GM19023 (cell line): ENCODE measurements around the gene NFE2.

Source experiments
- ATAC-seq: cut with Tn5 transposase; IDR thresholded peaks from one replicate; pipeline ENCODE4 v1.9.1; 2021; ENCODE audit warnings: mild to moderate bottlenecking, moderate library complexity; ENCODE audit not compliant: unreplicated experiment

NFE2 gene

DNA sequence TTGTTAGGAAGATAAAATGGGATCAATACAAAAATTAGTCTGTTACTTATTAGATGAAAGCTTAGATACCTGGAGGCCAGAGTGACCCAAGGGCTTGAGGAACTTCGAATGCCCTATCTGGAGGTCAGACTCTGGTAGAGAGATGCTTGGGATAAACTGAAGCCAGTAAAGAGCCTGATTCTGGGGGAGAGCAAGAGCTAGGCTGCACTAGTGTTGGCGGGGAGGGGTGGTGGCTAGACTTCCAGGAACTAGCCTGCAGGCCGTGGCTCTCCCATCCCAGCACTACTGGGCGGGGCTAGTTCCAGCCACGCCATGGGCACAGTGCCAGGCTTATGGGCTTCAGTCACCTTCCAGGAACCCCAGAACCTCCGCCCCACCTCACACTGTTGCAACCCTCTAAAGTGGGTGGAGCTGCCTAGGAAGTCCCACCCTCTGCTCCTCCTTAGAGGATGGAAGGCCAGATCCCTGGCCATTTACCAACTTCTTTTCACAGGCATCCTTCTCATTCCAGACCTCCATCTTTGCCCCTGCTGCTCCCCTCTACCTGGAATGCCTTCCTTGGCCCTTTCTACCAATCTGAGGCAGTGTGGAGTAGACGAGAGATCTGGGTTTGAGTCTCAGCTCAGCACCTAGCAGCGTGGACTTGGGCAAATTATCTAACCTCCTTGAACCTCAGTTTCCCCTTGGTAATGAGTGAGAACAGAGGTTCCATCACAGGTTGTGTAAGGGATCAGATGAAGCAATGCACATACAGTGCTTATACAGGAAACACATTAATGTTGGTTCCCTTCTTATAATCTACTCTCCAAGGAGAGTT, 6.3 kb upstream of the NFE2 start:
- ATAC-seq = no peak

DNA sequence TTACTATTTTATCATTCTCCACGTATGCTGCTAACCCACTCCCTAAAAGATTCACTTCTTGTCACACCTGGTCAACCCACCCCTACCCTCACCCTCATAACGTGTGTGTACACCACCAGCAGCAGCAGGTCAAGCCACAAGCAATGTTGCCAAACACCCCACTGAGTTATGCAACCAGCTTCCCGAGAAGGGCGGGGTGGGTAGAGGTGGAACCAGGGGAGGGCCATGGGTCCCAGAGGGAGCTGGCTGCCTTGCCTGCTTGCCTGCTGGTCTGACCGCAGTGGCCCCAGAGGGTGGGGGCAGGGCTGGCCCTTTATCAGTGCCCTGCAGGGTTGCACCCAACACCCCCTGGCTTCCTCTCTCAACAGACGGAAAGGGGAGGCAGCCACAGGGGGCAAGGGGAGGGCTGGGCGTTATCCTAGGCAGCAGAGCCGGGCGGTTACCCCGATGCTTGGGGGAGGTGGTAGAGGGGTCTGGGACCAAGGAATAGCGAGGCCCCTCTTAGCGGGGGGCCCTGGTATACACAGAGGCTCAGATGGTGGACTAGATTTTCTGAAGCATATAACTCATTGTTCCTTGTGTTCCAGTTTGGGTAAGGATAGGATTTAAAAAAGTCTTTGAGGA, 3.5 kb upstream of the NFE2 start:
- no peak for ATAC-seq

DNA sequence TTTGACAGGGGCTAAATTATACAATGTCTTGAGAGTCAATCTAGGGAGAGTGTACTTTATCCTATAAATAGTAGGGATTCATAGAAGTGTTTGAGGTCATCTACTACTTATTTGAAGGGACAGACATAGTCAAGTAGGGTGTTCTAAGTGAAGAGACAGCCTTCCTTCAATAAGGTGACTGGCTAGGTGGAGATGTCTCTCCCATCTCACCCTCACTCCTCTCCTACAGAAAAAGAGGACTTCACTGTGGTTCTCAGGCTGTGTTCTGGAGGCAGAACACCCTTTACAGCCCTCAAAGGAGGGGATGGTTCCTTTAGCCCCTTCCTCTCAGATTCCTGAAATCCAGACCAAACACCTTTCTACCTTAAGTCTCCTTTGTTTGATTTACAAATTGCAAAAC, 2.8 kb upstream of the NFE2 start:
- no peak for ATAC-seq

DNA sequence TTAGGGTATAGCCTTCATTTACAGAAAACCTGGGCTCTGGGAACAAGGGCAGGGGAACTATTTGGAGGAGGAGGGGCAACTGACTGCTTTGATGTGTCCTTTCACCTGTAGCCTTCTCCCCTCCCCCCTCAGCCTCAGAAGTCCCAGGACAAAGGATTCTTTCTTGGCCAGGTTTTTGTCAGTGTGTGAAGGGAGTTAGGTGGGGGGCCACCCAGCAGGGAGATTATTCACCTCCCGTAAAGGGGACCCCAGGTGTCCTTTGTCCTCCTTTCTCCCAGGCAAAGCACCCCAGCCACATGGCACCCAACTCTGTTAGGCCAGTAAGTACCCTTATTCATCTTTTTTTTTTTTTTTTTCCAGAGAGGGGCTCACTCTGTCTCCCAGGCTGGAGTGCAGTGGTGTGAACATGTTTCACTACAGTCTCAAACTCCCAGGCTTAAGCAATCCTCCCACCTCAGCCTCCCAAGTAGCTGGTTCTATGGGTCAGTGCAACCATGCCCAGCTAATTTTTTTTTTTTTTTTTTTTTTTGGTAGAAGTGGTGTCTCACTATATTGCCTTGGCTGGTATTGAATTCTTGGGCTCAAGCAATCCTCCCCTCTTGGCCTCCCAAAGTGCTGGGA, 723 bp upstream of the NFE2 start:
- ATAC-seq = no peak

DNA sequence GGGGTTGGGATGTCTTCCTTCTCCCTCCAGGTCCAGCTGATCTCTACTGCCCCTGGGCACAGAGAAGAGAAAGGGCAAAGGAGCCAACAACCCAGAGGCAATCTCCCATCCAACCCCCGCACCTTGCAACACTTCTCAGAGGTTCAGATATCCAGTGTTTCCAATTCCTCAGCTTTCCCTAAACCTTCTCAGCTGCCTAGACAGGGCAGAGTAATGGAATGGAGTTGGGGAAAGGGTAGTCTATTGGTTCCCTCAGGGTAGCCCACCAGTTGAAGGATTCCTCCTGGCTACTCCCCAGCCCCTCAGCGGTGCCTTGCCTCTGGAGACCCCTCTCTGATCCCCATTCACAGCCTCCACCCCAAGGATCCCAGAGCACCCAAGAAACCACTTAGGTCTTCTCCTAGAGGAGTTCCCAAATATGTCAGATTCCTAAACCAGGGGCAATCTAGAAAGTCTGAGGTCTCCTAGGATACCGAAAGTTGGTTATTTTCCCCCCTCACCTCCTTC, 537 bp downstream of the NFE2 start:
- no peak for ATAC-seq

DNA sequence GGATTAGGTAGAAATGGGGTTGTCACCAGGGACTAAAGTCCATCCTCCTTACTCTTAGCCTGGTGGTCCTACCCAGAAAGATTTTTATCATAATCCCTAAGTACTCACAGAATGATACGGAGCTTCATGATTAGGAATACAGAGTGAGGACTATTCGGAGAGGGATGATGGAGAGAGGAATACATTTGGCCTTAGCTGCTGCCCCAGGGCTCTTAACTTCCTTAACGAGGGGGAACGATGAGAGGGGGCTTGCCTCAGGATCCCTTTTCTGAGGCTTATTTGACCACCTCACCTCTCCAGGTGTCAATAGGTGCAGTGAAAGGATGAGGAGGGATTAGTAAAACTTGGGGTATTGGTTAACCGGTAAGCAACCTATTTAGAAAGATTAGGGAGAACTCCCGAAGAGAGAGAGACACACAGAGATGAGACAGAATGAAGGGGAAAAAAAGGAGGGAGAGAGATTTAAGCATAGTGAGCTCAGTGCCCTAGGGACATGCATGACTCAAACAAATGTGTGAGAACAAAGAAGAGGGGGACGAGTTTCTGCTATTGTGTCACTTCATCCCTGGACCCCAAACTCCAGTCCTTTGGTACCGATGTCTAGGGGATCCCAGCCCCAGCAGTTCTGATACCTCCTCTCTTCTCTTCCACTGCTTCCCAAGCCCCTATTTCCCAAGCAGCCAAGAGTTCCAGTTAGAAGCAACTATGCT, 1.1 kb downstream of the NFE2 start:
- no peak for ATAC-seq

DNA sequence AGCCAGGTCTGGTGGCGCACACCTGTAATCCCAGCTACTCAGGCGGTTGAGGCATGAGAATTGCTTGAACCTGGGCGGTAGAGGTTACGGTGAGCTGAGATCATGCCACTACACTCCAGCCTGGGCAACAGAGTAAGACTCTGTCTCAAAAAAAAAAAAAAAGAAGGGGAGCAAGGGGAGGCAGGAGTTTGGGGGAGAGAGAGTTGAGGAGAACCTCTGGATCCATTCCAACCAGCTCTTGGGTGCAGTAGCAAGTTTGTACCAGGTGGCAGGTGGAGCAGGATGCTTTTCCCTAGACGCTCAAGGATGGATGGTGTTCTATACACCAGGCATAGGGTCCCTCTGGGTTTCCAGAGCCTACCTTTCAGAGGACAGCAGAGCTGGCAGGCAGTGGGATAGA, 1.9 kb downstream of the NFE2 start:
- no peak for ATAC-seq

DNA sequence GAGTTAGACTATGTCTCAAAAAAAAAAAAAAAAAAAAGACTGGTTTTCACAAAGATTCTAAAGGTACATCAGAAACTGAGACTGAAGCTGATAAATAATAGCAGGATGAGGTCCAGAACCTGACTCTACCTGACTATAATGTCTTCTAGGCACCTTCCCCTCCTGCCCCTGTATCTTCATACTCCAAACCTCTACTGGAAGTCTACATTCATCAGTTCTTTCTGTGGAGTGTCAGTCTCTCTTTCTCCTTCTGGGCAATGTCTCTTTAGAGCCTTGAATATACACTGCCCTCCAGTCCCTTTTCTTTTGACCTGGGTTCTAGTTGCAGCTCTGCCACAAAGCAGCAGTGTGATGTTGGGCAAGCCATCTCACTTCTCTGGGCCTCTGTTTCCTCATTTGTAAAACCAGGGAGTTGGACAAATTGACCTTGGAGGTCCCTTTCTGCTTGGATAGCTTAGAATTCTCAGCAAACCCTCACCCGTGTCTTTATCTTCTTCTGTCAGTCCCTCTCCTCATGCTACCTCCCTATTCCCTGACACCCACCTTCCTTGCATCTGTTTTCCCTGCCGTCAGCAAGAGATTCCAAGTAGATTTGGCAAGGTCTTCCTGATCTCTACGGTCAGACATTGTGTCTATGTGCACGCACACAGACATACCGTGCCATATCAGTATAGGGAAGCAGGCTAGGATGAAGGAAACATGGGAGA, 4.3 kb downstream of the NFE2 start:
- no peak for ATAC-seq

DNA sequence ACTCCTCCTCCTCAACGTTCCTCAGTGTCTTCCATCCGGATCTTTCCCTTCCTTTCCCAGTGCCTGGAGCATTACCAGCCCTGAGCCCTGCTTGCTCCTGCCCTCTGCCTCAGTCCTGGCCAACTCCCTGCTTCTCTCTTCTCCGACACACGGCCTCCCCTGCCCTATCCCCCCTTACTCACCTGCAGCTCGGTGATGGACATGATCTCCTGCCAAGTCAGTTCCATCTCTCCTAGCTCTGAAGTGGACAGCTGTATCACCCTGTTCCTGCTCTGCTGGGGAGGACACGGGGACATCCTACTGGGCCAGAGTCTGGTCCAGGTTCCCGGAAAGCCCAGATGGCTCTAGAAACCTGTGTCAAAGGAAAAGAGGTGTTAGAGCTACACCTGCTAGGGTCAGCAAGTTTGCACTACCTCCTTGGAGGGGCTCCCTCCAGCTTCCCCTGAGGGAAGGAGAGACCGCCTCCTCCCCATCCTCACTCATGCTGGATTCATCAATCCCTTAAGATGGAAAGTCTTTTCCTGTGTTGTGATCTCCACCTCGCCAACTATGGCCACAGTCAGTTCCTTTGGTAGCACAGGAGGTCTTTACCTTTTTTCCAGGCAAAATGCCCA, 5.8 kb downstream of the NFE2 start:
- ATAC-seq = no peak

DNA sequence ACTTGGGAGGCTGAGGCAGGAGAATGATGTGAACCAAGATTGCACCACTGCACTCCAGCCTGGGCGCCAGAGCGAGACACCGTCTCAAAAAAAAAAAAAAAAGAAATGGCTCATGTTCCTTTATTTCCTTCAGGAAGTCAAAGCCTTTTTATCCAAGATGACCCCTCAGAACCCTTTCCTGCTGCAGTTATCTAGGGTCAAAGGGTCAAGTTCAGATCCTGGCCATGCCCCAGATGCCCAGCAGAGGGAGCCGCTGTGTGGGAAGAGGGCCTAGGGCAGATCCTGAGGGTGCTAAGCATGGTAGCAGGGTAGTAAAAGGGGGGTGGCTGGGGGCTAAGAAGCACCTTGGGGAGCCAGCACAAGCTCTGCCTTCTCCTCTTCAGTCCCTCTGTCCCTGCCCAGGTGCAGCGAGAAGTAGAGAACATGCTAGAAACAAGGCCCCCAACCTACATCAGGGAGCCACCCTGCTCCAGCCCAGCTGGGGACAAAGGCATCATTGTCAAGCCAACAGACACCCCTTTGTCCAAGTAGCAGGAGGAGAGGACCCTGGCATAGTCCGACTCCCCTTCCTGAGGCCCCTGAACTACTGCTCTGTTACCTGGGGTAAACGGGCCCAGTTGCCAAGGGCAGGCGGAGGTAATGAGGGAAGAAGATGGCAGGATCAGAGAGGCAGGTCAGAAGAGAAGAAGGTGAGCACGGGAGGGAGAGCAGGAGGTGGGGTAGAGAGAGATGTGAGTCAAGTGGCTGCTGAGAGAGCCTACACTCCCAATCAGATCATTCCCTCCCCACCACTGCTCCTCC, 6.5 kb downstream of the NFE2 start:
- ATAC-seq = peak; percentile 72

DNA sequence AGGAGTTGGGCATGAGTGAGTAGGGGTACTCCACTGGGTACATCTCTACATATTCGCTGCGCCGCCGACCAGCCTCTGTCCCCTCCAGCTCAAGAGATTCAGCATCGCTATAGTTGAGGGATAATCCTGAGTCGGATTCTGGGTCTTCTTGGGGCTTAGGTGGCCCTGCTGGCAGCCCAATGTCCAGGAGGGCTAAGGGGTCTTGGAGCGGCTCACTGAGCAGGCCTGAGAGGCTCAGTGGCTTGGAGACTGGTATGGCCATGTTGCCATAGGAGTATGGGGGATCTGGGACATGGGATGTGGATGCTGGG, 7.9 kb downstream of the NFE2 start:
- ATAC-seq = no peak

DNA sequence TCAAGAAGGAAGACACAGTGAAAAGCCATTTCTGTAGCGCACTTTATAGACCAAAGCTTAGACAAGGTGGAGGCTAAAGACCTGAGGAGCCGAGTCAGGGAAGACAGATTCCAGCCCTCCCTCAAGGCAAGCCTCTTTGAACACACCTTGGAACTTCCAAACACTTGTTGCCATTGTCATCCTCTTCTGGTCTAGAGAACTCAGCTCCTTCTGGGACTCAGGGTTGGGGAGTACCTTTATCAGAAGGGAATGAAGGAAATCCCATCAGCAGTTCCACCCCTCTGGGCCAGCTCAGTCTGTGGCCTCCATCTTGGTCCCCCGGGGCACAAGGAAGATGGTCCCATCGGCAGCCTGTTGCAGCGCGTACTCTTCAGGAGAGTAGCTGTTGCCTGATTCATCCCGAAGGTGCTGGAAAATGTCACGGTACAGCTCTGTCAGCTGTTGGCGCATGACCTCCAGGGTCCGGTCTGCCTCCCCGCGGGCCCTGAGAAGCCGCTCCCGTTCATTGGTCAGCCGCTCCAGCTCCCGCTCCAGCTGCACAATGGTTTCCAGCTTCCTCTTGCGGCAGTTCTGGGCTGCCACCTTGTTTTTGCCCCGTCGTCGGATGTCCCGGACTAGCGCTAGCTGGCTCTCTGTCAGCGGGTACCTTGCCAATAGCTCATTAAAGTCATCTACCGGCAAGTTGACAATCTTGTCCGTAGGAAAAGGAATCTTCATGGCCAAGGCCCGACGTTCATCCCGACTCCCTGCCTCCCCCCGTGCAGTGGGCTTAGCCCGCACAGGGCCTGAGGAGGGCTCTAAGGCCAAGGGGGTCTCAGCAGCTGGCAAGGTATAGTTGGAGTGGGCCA, 8.5 kb downstream of the NFE2 start:
- no peak for ATAC-seq

DNA sequence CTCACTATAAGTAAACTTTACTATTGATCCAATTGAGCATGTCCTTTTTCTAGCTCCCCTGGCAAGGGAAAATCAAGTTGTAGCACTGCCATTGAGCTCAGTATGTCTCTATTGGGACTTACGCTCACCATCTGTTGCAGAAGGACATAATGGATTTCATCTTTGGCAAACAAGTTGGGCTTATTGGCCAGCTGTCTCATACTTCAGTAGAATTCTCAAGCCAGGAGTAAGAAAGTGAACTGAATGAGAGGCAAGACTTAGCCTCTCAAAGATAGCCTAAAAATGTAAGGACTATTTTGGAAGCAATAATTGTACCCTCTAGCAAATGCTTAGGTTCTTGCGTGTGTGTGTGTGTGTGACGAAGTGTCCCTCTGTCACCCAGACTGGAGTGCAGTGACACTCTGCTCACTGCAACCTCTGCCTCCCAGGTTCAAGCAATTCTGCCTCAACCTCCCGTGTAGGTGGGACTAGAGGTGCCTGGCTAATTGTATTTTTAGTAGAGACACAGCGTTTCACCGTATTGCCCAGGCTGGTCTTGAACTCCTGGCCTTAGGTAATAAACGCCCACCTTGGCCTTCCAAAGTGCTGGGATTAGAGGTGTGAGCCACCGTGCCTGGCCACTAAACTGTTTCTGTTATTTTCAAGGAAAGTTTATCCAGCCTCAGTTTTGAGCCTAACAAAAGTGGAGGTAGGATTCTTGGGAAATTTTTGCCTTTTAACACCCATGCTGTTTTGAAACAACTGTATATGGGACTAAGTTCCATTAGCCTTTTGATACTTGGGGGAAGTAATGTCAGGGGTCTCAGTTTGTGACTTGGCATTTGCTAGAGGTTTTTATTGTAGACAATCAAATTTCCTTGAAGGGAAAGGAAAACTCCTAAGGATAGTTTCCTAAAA, 13.3 kb downstream of the NFE2 start:
- no peak for ATAC-seq

DNA sequence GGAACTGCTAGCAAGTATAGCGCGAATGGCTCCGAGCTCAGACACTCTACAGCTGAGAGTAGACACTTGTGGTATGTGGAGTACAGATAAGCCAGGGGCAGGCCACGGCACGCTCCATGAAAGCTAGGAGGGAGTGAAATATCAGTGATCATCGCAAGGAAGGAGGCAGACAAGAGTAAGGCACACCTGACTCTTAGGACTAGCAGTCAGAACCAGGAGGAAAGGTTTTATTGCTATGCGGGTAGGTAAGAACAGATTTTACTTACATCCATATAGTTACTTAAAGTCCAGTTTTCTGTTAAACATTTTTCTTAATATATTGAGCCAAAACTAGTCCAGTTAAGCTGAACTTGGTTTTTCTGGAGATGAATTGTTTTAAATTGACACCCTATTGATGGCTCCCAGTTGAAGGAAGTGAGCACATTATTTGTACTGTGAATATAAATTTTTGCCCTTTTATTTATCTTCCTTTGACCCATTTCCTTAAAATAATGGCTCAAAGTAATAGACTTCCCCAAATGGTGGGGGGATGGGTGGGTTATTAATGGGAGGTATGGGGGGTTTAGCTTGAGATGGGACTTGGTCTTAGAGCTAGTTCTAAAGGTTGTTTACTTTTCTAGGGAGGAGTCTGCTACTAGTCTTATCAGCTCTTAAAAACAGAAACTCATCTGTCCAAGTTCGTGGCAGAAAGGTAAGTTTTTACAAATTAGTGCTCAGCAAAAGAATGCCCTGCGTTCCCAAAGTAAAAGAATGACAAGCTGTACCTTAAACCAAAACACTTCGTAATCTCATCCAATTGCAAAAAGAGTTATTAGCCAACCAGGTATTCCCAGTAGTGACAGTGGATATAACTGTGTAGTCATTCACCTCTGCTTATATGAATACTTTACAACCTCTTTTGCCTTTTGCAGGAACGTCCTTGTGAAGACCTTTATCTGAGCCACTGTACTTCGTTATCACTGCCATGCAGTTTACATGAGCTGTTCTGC, 14.5 kb downstream of the NFE2 start:
- ATAC-seq = no peak

DNA sequence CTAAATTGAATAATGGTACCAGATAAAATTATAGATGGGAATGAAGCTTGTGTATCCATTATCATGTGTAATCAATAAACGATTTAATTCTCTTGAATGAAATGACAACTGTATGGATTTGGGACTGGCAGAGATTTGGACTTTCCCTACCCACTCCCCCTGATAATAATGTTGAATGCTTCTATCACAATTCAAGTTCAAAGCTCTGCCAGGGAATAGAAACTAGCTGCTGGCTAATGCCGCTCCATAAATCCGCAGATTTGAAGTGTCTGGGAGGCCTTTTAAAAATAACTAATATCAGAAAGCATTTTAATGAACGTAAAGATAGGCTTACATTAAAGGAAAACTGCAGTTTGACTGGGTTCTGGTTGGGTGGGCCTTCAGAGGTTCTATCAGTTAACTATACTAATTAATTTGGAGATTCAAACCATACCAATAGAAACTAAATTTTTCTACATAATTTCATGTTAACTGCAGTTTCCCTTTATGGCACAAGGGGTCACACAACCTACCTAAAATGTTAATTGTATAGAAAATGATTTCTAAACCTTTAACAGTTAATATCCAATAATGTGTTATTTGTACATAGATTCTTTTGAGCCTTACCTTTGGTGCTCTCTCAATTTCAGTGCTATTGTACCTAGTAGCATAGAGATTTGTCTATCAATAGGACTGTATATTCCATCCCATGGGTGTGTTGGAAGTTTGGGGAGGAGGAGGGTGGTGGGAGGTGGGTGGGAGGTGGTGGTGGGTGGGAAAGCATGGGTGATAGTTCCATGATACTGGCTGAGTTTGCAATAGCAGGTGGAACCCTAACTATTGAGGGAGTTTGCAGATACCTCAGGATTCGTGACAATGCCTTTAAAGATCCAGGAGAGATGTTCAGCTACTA, 15.4 kb downstream of the NFE2 start:
- ATAC-seq = no peak
